WTC11 (cell line): Measurements from ENCODE around the gene ZBTB12.

Source experiments
- ARID4B ChIP-seq: sonication (generic); formaldehyde crosslinking; IDR thresholded peaks from 2 replicates; pipeline ENCODE4 v1.8.0; 2023; ENCODE audit warnings: missing genetic modification reagents, mild to moderate bottlenecking, borderline replicate concordance
- CTCF ChIP-seq: fragments of 200-600 bp; IDR thresholded peaks from 2 replicates; pipeline ENCODE4 v1.8.0; 2022; ENCODE audit warnings: antibody characterized with exemption
- GABPB1 ChIP-seq: sonication (generic); formaldehyde crosslinking; IDR thresholded peaks from 2 replicates; pipeline ENCODE4 v1.8.1; 2023; ENCODE audit warnings: mild to moderate bottlenecking, missing genetic modification reagents
- HMGA2 ChIP-seq: fragments of 250-450 bp; sonication (Bioruptor Pico); IDR thresholded peaks from 2 replicates; pipeline ENCODE4 v1.4.0; 2021; ENCODE audit warnings: mild to moderate bottlenecking, moderate library complexity
- IRF1 ChIP-seq: sonication (generic); formaldehyde crosslinking; IDR thresholded peaks from 2 replicates; pipeline ENCODE4 v1.8.0; 2023; ENCODE audit warnings: missing genetic modification reagents
- IRF2 ChIP-seq: sonication (generic); formaldehyde crosslinking; IDR thresholded peaks from 2 replicates; pipeline ENCODE4 v1.8.0; 2022; ENCODE audit warnings: low read depth, missing genetic modification reagents, borderline replicate concordance
- JUN ChIP-seq: sonication (generic); formaldehyde crosslinking; IDR thresholded peaks from 2 replicates; pipeline ENCODE4 v1.8.0; 2023; ENCODE audit warnings: mild to moderate bottlenecking, missing genetic modification reagents
- MYBL2 ChIP-seq: sonication (generic); formaldehyde crosslinking; IDR thresholded peaks from 2 replicates; pipeline ENCODE4 v1.8.1; 2023; ENCODE audit warnings: mild to moderate bottlenecking, moderate library complexity, missing genetic modification reagents
- PREB ChIP-seq: sonication (generic); formaldehyde crosslinking; IDR thresholded peaks from 2 replicates; pipeline ENCODE4 v1.8.1; 2022; ENCODE audit warnings: mild to moderate bottlenecking, missing genetic modification reagents, moderate library complexity, borderline replicate concordance
- SP1 ChIP-seq: sonication (generic); formaldehyde crosslinking; conservative IDR thresholded peaks from 2 replicates; pipeline ENCODE4 v1.8.1; 2022; ENCODE audit warnings: missing genetic modification reagents
- TEAD1 ChIP-seq: sonication (generic); formaldehyde crosslinking; IDR thresholded peaks from 2 replicates; pipeline ENCODE4 v1.8.0; 2022; ENCODE audit warnings: mild to moderate bottlenecking, missing genetic modification reagents
- ZNF416 ChIP-seq: fragments of 250-450 bp; sonication (Bioruptor Pico); IDR thresholded peaks from 2 replicates; pipeline ENCODE4 v1.9.0; 2021; ENCODE audit warnings: mild to moderate bottlenecking, inconsistent platforms
- ZNF532 ChIP-seq: fragments of 250-450 bp; sonication (Bioruptor Pico); IDR thresholded peaks from 2 replicates; pipeline ENCODE4 v1.9.0; 2021; ENCODE audit warnings: mild to moderate bottlenecking, borderline replicate concordance

GRCh38 chr6:31915351-31915750, 13.5 kb upstream of the ZBTB12 start:
- TF ChIP-seq IRF2 (CRISPR knock-in tag) = no peak
- TF ChIP-seq CTCF = no peak
- TF ChIP-seq MYBL2 (CRISPR knock-in tag) = no peak
- no peak for TF ChIP-seq TEAD1 (CRISPR knock-in tag)
- no peak for TF ChIP-seq JUN
- TF ChIP-seq HMGA2 (CRISPR knock-in tag) = no peak
- no peak for TF ChIP-seq SP1 (CRISPR knock-in tag)
- TF ChIP-seq GABPB1 = no peak
- TF ChIP-seq ARID4B = no peak
- no peak for TF ChIP-seq ZNF416 (CRISPR knock-in tag)
- no peak for TF ChIP-seq PREB (CRISPR knock-in tag)
- TF ChIP-seq ZNF532 = no peak
- TF ChIP-seq IRF1 (CRISPR knock-in tag) = no peak
